Urinary bladder (tissue), 4 donors: ENCODE measurements around the gene COL5A2. TPM values are rescaled to one million over a fixed set of nuclear protein-coding genes. Genes with fewer than 3 reads are reported as not detected.

Experiments used
- DNase-seq: peaks from one replicate; pipeline ENCODE4 v3.0.0-alpha.2; 2015; ENCODE audit errors: extremely low spot score
- H3K27ac ChIP-seq: one replicate; pipeline ENCODE4 v1.5.1; 2013; ENCODE audit warnings: low read depth, mild to moderate bottlenecking, moderate library complexity
- H3K36me3 ChIP-seq: one replicate; pipeline ENCODE4 v1.6.1; 2013; ENCODE audit warnings: mild to moderate bottlenecking, moderate library complexity; ENCODE audit not compliant: insufficient read depth
- H3K4me1 ChIP-seq: one replicate; pipeline ENCODE4 v1.6.1; 2013; ENCODE audit warnings: mild to moderate bottlenecking, moderate library complexity; ENCODE audit not compliant: insufficient read depth
- H3K4me3 ChIP-seq: one replicate; pipeline ENCODE4 v1.5.1; 2013; ENCODE audit warnings: low read depth, low read length
- WGBS: extraction: QIAGEN DNeasy Blood & Tissue Kit; methylation state at CpG from one replicate; pipeline ENCODE4 v1.1.7; 2013; 5-methylcytosine and 5-hydroxymethylcytosine counted together
- polyA plus RNA-seq: library from polyadenylated mRNA; stranded (reverse); fragments of 200-250 nt; gene quantifications from one replicate; pipeline ENCODE4 v1.2.3, GENCODE V29; 2013
- total RNA-seq: library from RNA; depleted of rRNA; stranded (reverse); fragments of >200 nt; gene quantifications from one replicate; pipeline ENCODE4 v1.2.3, GENCODE V29; 2014
- donor health status: healthy with polysubstance abuse.
- donor health status: healthy.

Gene COL5A2
- total and polyA plus RNA-seq, 2 donors = 112 to 964 TPM

- H3K27ac ChIP-seq = no peak overlapping the region
- no peak overlapping the region for H3K4me3 ChIP-seq
- WGBS = 92% methylated on average over 4 of the region's 4 CpGs
- H3K36me3 ChIP-seq = no peaks in the 10 kb centered on the region
- no peak for DNase-seq
- H3K4me1 ChIP-seq = no peaks in the 10 kb centered on the region
Measured at GRCh38 chr2:189203177-189203799, 23.7 kb upstream of the COL5A2 start.

- DNase-seq = no peak
- Histone ChIP-seq H3K4me3 (no peak overlapping the region), H3K4me1 (no peaks in the 10 kb centered on the region), H3K36me3 (no peaks in the 10 kb centered on the region), H3K27ac (no peak overlapping the region)
Measured at GRCh38 chr2:189199797-189200196, 20.2 kb upstream of the COL5A2 start.

GRCh38 chr2:189192766-189193165 lies 13.2 kb upstream of the COL5A2 start:
- no peak overlapping the region for H3K4me3 ChIP-seq
- no peak overlapping the region for H3K27ac ChIP-seq
- no peaks in the 10 kb centered on the region for H3K4me1 ChIP-seq
- no peaks in the 10 kb centered on the region for H3K36me3 ChIP-seq
- WGBS = 98% methylated on average over 1 of the region's 1 CpG
- DNase-seq = no peak

- H3K36me3 ChIP-seq = no peaks in the 10 kb centered on the region
- H3K4me3 ChIP-seq = no peak overlapping the region
- H3K4me1 ChIP-seq = no peaks in the 10 kb centered on the region
- H3K27ac ChIP-seq = no peak overlapping the region
- no peak for DNase-seq
Measured at GRCh38 chr2:189191766-189192165, 12.2 kb upstream of the COL5A2 start.

- 96% methylated on average over 3 of the region's 3 CpGs for WGBS
- no peaks in the 10 kb centered on the region for H3K4me1 ChIP-seq
- no peak overlapping the region for H3K27ac ChIP-seq
- no peak for DNase-seq
- H3K4me3 ChIP-seq = no peak overlapping the region
- no peaks in the 10 kb centered on the region for H3K36me3 ChIP-seq
Measured at GRCh38 chr2:189190685-189191084, 11.1 kb upstream of the COL5A2 start.

DNA sequence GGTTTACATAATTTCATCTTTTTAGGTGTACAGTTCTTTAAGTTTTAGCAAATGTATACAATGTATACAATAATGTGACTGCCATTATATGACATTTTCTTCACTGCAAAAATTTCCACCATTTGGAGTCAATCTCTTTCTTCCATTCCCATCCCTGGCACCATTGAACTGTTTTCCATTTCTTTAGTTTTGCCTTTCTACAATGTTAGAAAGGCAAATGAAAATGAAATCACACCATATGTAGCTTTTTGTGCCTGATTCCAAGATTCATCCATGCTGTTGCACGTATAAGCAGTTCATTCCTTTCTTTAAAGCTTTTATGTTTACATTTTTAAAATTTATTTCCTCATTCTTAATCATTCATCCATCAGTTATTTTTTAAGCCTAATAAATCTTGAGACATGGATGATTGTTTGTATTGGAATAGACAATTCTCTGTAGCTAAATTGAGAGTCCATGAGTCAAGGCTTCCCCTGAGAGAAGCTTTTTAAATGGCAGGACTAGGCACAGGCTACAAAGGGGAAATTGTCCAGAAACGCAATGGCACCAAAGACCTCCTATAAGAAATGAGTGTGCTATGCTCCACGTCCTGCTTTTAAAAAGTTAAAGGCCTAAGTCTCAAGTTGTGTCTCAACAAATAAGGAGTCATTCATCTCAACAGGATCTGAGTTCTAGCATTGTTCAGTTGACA lies 8.7 kb upstream of the COL5A2 start:
- Histone ChIP-seq H3K4me3 (no peak overlapping the region), H3K4me1 (no peaks in the 10 kb centered on the region), H3K27ac (no peak overlapping the region), H3K36me3 (no peaks in the 10 kb centered on the region)
- 74% methylated on average over 3 of the region's 3 CpGs for WGBS
- no peak for DNase-seq

GRCh38 chr2:189183170-189183569 lies 3.6 kb upstream of the COL5A2 start:
- DNase-seq = no peak
- no peaks in the 10 kb centered on the region for H3K36me3 ChIP-seq
- H3K4me1 ChIP-seq = no peaks in the 10 kb centered on the region
- no peak overlapping the region for H3K4me3 ChIP-seq
- H3K27ac ChIP-seq = no peak overlapping the region

GRCh38 chr2:189181706-189182105 lies 2.1 kb upstream of the COL5A2 start:
- Histone ChIP-seq H3K36me3 (no peaks in the 10 kb centered on the region), H3K27ac (no peak overlapping the region), H3K4me3 (no peak overlapping the region), H3K4me1 (no peaks in the 10 kb centered on the region)
- DNase-seq = no peak

DNA sequence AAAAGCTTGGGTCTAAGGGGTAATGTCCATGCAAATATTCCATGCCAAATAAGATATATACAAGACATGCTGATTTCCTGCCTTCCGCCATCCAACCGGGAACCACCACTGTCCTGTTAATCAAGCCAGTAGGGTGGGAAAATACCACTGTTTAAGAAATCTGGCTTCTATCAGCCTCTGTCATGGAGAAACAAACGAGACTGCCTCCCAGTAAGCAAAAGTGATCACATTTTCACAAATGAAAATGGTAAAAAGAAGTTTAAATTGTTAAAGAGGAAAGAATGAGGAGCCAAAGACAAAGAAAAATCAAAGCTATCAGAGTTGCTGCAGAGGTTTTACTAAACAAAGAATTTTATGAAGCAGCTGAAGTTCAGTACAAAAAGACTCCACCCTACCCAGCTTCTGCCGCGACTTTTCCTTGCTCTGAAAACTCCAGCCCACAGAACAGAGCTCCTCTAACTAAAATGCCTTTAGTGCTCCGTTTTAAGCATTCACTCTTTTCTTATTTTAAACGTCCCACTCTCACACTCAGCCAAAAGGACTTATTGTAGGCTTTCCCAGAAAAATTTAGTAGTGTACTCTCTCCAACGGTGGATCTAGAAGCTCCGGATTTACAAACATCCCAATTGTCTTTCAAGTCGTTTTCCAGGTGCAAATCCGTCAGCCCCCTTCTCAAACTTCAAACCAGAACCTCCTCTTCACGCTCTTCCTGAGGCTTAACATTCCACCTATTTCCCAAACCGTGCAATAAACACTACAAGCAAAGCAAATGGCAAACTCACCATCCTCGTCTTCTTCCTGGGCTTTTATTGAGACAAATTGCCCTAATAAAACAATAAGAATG lies 613 bp downstream of the COL5A2 start:
- peak overlapping the region; percentile 50 for H3K27ac ChIP-seq
- peak; percentile 69 for DNase-seq
- WGBS = 2% methylated on average over 14 of the region's 14 CpGs

GRCh38 chr2:189178054-189178453 lies 1.5 kb downstream of the COL5A2 start:
- H3K36me3 ChIP-seq = no peaks in the 10 kb centered on the region
- no peak overlapping the region for H3K27ac ChIP-seq
- DNase-seq = no peak
- no peak overlapping the region for H3K4me3 ChIP-seq
- WGBS = 13% methylated on average over 2 of the region's 2 CpGs
- no peaks in the 10 kb centered on the region for H3K4me1 ChIP-seq

More for the DNA sequence above, 613 bp downstream of the COL5A2 start:
- Histone ChIP-seq H3K4me3 (peak overlapping the region; percentile 57), H3K36me3 (no peaks in the 10 kb centered on the region), H3K4me1 (no peaks in the 10 kb centered on the region)

DNA sequence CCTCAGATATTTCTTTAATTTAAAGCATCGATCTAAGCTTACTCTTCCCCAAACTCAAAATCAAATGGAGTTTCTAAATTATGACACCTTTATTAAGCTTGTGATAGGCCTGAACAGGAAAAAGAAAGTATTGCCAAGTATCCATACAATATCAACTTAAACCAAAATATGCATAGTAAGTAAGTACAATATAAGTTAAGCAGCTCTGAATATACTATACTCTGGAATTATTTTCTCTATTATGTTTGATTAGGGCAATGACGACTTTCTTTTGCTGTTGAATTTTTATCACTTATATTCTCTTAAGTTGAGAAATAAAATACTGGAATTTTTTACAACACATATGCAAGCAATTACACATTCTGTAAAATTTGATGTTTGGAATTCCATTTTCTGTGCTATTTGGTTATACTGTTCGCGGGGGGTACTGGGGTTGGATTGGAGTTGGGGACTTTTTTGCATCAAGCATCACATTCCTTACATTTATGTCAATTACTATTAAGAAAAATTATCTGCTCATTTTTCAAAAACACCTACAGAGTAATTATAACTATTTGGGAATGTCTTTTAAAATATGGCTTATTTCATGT lies 2.2 kb downstream of the COL5A2 start:
- WGBS = 32% methylated on average over 4 of the region's 4 CpGs
- DNase-seq = no peak
- no peak overlapping the region for H3K27ac ChIP-seq
- no peaks in the 10 kb centered on the region for H3K4me1 ChIP-seq
- peak overlapping the region; percentile 22 for H3K4me3 ChIP-seq
- H3K36me3 ChIP-seq = no peaks in the 10 kb centered on the region

- Histone ChIP-seq H3K4me1 (no peaks in the 10 kb centered on the region), H3K27ac (no peak overlapping the region)
- DNase-seq = no peak
Measured at GRCh38 chr2:189176516-189176915, 3.0 kb downstream of the COL5A2 start.

GRCh38 chr2:189175869-189176433 lies 3.6 kb downstream of the COL5A2 start:
- WGBS = 38% methylated on average over 2 of the region's 2 CpGs
- H3K4me3 ChIP-seq = peak overlapping the region; percentile 28
- H3K27ac ChIP-seq = no peak overlapping the region

More at GRCh38 chr2:189176516-189176915, 3.0 kb downstream of the COL5A2 start:
- H3K4me3 ChIP-seq = peak overlapping the region; percentile 28
- 40% methylated on average over 3 of the region's 3 CpGs for WGBS
- no peaks in the 10 kb centered on the region for H3K36me3 ChIP-seq

More at GRCh38 chr2:189175869-189176433, 3.6 kb downstream of the COL5A2 start:
- H3K36me3 ChIP-seq = no peaks in the 10 kb centered on the region
- DNase-seq = no peak
- no peaks in the 10 kb centered on the region for H3K4me1 ChIP-seq
